MM.1S (cell line): ENCODE data around the gene IL1RAPL1.

ENCODE experiments used
- DNase-seq: peaks from one replicate; pipeline ENCODE4 v3.0.0-alpha.2; 2015
- H2AFZ ChIP-seq: fragments of 300-600 bp; sonication (generic); 2 replicates; pipeline ENCODE4 v1.6.0; 2016; ENCODE audit warnings: antibody characterized with exemption, low read length
- H3F3A ChIP-seq: fragments of 300-600 bp; sonication (generic); 2 replicates; pipeline ENCODE4 v1.6.1; 2016; ENCODE audit warnings: mild to moderate bottlenecking, antibody characterized with exemption, low read length, moderate library complexity, mixed read lengths; ENCODE audit not compliant: insufficient read depth
- H3K27ac ChIP-seq: fragments of 300-600 bp; sonication (generic); 2 replicates; pipeline ENCODE4 v1.5.1; 2016; ENCODE audit warnings: mild to moderate bottlenecking, low read length
- H3K27me3 ChIP-seq: fragments of 300-600 bp; sonication (generic); replicated peaks from 2 replicates; pipeline ENCODE4 v1.6.0; 2016; ENCODE audit warnings: low read length; ENCODE audit not compliant: insufficient read depth
- H3K36me3 ChIP-seq: fragments of 300-600 bp; sonication (generic); replicated peaks from 2 replicates; pipeline ENCODE4 v1.6.1; 2016; ENCODE audit warnings: mild to moderate bottlenecking, low read length, mixed read lengths; ENCODE audit not compliant: insufficient read depth
- H3K4me1 ChIP-seq: fragments of 300-600 bp; sonication (generic); 2 replicates; pipeline ENCODE4 v1.6.1; 2016; ENCODE audit warnings: low read length, mixed read lengths
- H3K4me2 ChIP-seq: fragments of 300-600 bp; sonication (generic); 2 replicates; pipeline ENCODE4 v1.6.0; 2016; ENCODE audit warnings: low read depth, low read length
- H3K4me3 ChIP-seq: fragments of 300-600 bp; sonication (generic); 2 replicates; pipeline ENCODE4 v1.5.1; 2016; ENCODE audit warnings: low read length, mixed read lengths
- H3K79me2 ChIP-seq: fragments of 300-600 bp; sonication (generic); 2 replicates; pipeline ENCODE4 v1.6.1; 2016; ENCODE audit warnings: mixed run types, low read length, mixed read lengths
- H3K9ac ChIP-seq: fragments of 300-600 bp; sonication (generic); 2 replicates; pipeline ENCODE4 v1.6.1; 2016; ENCODE audit warnings: low read length, mixed read lengths
- H3K9me2 ChIP-seq: fragments of 300-600 bp; sonication (generic); replicated peaks from 2 replicates; pipeline ENCODE4 v1.6.1; 2016; ENCODE audit warnings: mild to moderate bottlenecking, low read length, mixed read lengths; ENCODE audit not compliant: insufficient read depth
- H3K9me3 ChIP-seq: fragments of 300-600 bp; sonication (generic); replicated peaks from 2 replicates; pipeline ENCODE4 v1.6.1; 2016; ENCODE audit warnings: mild to moderate bottlenecking, low read length, mixed read lengths; ENCODE audit not compliant: insufficient read depth
- H4K20me1 ChIP-seq: fragments of 300-600 bp; sonication (generic); 2 replicates; pipeline ENCODE4 v1.6.1; 2016; ENCODE audit warnings: mild to moderate bottlenecking, low read length, moderate library complexity, mixed read lengths; ENCODE audit not compliant: insufficient read depth
- CTCF ChIP-seq: fragments of 300-600 bp; sonication (generic); IDR thresholded peaks from 2 replicates; pipeline ENCODE4 v1.5.1; 2016; ENCODE audit warnings: antibody characterized with exemption, low read length, mixed read lengths
- EZH2 ChIP-seq: fragments of 300-600 bp; sonication (generic); optimal IDR thresholded peaks from 2 replicates; pipeline ENCODE3; 2017; ENCODE audit warnings: low read depth, mild to moderate bottlenecking, antibody characterized with exemption, low read length, mixed read lengths
- EZH2phosphoT487 ChIP-seq: fragments of 300-600 bp; sonication (generic); IDR thresholded peaks from 2 replicates; pipeline ENCODE4 v1.6.1; 2018; ENCODE audit warnings: antibody characterized with exemption, low read length

IL1RAPL1 gene

GRCh38 chrX:29155286-29155685 lies 568.0 kb downstream of the IL1RAPL1 start:
- Histone ChIP-seq H3K9ac (no peak overlapping the region), H3K9me3 (no peaks in the 10 kb centered on the region), H3K4me3 (no peak overlapping the region), H3K4me1 (no peaks in the 10 kb centered on the region), H3K36me3 (no peaks in the 10 kb centered on the region), H3K27ac (no peak overlapping the region), H3K9me2 (no peaks in the 10 kb centered on the region), H3K79me2 (no peaks in the 10 kb centered on the region), H2AFZ (no peak overlapping the region), H4K20me1 (no peaks in the 10 kb centered on the region), H3K4me2 (no peak overlapping the region), H3F3A (no peaks in the 10 kb centered on the region), H3K27me3 (no peaks in the 10 kb centered on the region)
- TF ChIP-seq CTCF (no peak), EZH2 (no peak), EZH2phosphoT487 (no peak)
- DNase-seq = no peak

GRCh38 chrX:29172880-29173279 lies 585.6 kb downstream of the IL1RAPL1 start:
- H3K4me1 ChIP-seq = no peaks in the 10 kb centered on the region
- DNase-seq = no peak
- TF ChIP-seq EZH2phosphoT487 = no peak
- TF ChIP-seq CTCF = no peak
- no peak for TF ChIP-seq EZH2
- no peaks in the 10 kb centered on the region for H3F3A ChIP-seq
- H2AFZ ChIP-seq = no peak overlapping the region
- H3K4me3 ChIP-seq = no peak overlapping the region
- no peak overlapping the region for H3K27ac ChIP-seq
- H3K9me3 ChIP-seq = no peaks in the 10 kb centered on the region
- no peaks in the 10 kb centered on the region for H3K79me2 ChIP-seq
- H4K20me1 ChIP-seq = no peaks in the 10 kb centered on the region
- no peak overlapping the region for H3K9ac ChIP-seq
- H3K4me2 ChIP-seq = no peak overlapping the region
- no peaks in the 10 kb centered on the region for H3K36me3 ChIP-seq
- H3K9me2 ChIP-seq = no peaks in the 10 kb centered on the region
- no peaks in the 10 kb centered on the region for H3K27me3 ChIP-seq

- TF ChIP-seq EZH2 (no peak), CTCF (no peak), EZH2phosphoT487 (no peak)
- Histone ChIP-seq H4K20me1 (no peaks in the 10 kb centered on the region), H3K4me2 (no peak overlapping the region), H2AFZ (no peak overlapping the region), H3K27me3 (no peaks in the 10 kb centered on the region), H3K9ac (no peak overlapping the region), H3K36me3 (no peaks in the 10 kb centered on the region), H3K27ac (no peak overlapping the region), H3K4me1 (no peaks in the 10 kb centered on the region), H3K9me2 (no peaks in the 10 kb centered on the region), H3K79me2 (no peaks in the 10 kb centered on the region), H3F3A (no peaks in the 10 kb centered on the region), H3K4me3 (no peak overlapping the region), H3K9me3 (no peaks in the 10 kb centered on the region)
- no peak for DNase-seq
Measured at GRCh38 chrX:29187264-29187663, 600.0 kb downstream of the IL1RAPL1 start.
